Ascending aorta (tissue), 2 donors: Measurements from ENCODE around the gene CLCA1. TPM values are rescaled to one million over a fixed set of nuclear protein-coding genes. Genes with fewer than 3 reads are reported as not detected.

Experiments used
- DNase-seq, 2 donors: peaks; one replicate each; pipeline ENCODE4 v3.0.0-alpha.2; 2019; ENCODE audit warnings: low spot score in 2 of 2
- H3K27ac ChIP-seq, 2 donors: fragments of 200-600 bp; sonication (generic); one replicate each; pipeline ENCODE4 v1.5.1; 2016 to 2017; ENCODE audit warnings: mild to moderate bottlenecking in 1 of 2
- H3K27me3 ChIP-seq: fragments of 200-600 bp; sonication (generic); one replicate; pipeline ENCODE4 v1.5.1; 2017
- H3K36me3 ChIP-seq, 2 donors: fragments of 200-600 bp; sonication (generic); one replicate each; pipeline ENCODE4 v1.5.1; 2016
- H3K4me1 ChIP-seq, 2 donors: fragments of 200-600 bp; sonication (generic); one replicate each; pipeline ENCODE4 v1.5.1; 2016 to 2017; ENCODE audit warnings: mild to moderate bottlenecking in 1 of 2
- H3K4me3 ChIP-seq, 2 donors: fragments of 200-600 bp; sonication (generic); one replicate each; pipeline ENCODE4 v1.5.1; 2016 to 2017; ENCODE audit warnings: mild to moderate bottlenecking in 1 of 2
- H3K9me3 ChIP-seq, 2 donors: fragments of 200-600 bp; sonication (generic); one replicate each; pipeline ENCODE4 v1.5.1; 2016
- intact Hi-C: fragments of 100-400 bp; cut with DNase I; formaldehyde crosslinking; loops from one replicate; pipeline ENCODE4 v1.15.1; 2023
- total RNA-seq: library from RNA; depleted of rRNA; stranded (reverse); fragments of >200 nt; gene quantifications from one replicate; pipeline ENCODE4 v1.1.0, GENCODE V29; 2016
- TF ChIP-seq, protein P1 (sequence below), 3 experiments: fragments of 200-600 bp in 2 of 3; fragments of 450-650 bp in 1 of 3; sonication (generic) in 2 of 3; IDR thresholded peaks; one replicate each; pipeline ENCODE4 v1.5.1; 2016 to 2019; ENCODE audit warnings: antibody characterized with exemption in 3 of 3, mild to moderate bottlenecking in 1 of 3, moderate library complexity in 1 of 3

CLCA1 gene
- total RNA-seq, 1 donor from 2014 or later, result not detected

DNA sequence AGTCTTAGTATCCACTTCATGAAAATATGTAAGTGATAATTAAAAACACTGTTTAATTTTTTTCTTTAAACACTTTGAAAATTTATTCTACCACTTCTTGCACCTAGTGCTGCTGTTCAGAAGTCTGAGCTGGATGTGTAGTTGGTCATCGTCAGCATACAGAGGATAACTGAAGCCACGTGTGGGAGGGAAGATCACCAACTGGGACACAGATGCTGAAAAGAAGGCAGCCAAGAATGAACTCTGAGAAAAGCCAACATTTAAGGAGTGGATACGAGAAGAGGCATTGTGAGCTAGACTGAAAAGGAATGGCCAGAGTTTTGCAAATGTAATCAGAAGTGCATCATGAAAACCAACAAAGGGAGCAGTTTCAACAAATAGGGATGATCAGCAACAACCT is 53.5 kb downstream of the CLCA1 start:
- intact Hi-C loops, result no loop called here
- no peaks in the 10 kb centered on the region for H3K9me3 ChIP-seq
- no peaks in the 10 kb centered on the region for H3K4me1 ChIP-seq
- no peak overlapping the region for H3K27ac ChIP-seq
- no peaks in the 10 kb centered on the region for H3K36me3 ChIP-seq
- DNase-seq, result no peak
- H3K4me3 ChIP-seq, result no peak overlapping the region
- no peaks in the 10 kb centered on the region for H3K27me3 ChIP-seq
- TF ChIP-seq, protein P1, sequence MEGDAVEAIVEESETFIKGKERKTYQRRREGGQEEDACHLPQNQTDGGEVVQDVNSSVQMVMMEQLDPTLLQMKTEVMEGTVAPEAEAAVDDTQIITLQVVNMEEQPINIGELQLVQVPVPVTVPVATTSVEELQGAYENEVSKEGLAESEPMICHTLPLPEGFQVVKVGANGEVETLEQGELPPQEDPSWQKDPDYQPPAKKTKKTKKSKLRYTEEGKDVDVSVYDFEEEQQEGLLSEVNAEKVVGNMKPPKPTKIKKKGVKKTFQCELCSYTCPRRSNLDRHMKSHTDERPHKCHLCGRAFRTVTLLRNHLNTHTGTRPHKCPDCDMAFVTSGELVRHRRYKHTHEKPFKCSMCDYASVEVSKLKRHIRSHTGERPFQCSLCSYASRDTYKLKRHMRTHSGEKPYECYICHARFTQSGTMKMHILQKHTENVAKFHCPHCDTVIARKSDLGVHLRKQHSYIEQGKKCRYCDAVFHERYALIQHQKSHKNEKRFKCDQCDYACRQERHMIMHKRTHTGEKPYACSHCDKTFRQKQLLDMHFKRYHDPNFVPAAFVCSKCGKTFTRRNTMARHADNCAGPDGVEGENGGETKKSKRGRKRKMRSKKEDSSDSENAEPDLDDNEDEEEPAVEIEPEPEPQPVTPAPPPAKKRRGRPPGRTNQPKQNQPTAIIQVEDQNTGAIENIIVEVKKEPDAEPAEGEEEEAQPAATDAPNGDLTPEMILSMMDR (IDR thresholded peaks at IDR 0.05), result no peak

DNA sequence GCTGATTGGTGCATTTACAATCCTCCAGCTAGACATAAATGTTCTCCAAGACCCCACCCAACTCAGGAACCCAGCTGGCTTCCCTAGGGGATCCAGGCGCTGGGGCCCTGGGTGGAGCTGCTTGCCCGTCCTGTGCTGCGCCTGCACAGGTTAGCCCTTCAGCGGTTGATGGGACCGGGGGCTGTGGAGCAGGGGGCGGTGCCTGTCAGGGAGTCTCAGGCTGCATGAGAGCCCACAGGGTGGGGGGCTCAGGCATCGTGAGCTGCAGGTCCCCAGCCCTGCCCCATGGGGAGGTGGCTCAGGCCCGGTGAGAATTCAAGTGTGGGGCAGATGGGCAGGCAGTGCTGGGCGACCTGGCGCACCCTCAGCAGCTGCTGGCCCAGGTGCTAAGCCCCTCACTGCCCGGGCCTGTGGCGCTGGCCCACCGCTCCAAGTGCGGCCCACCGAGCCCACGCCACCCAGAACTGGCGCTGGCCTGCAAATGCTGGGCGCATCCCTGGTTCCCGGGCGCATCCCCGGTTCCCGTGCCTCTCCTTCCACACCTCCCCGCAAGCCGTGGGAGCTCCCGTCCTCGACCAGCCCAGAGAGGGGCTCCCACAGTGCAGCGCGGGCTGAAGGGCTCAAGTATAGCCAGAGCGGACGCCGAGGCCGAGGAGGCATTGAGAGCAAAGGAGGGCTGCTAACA is 55.1 kb downstream of the CLCA1 start:
- TF ChIP-seq, protein P1 (IDR thresholded peaks at IDR 0.05), result no peak
- Histone ChIP-seq H3K27ac (no peak overlapping the region), H3K36me3 (no peaks in the 10 kb centered on the region), H3K4me1 (no peaks in the 10 kb centered on the region), H3K9me3 (no peaks in the 10 kb centered on the region), H3K27me3 (no peaks in the 10 kb centered on the region), H3K4me3 (no peak overlapping the region)
- no peak for DNase-seq
- intact Hi-C loops, result no loop called here

DNA sequence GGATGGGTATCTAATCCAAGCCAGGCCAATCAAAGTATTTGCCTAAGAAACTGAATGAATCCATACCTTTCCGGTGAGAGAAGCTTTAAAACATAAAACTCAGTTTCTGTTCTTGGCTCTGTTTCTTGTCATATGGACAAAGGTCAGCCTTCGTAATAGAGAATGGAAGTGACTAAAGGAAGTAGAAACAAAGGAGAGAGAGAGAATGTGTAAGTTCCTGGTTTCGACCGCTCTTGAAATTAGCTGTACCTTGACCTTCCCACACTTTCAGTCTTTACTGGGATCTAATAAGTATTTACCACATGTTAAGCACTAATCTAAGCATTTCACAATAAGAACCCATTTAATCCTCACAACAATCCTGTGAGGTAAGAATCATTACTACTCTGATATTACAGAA is 58.6 kb downstream of the CLCA1 start:
- Histone ChIP-seq H3K27me3 (no peaks in the 10 kb centered on the region), H3K4me3 (no peak overlapping the region), H3K27ac (no peak overlapping the region), H3K9me3 (no peaks in the 10 kb centered on the region), H3K36me3 (no peaks in the 10 kb centered on the region), H3K4me1 (no peaks in the 10 kb centered on the region)
- TF ChIP-seq, protein P1 (IDR thresholded peaks at IDR 0.05), result no peak
- no peak for DNase-seq
- intact Hi-C loops, result no loop called here

DNA sequence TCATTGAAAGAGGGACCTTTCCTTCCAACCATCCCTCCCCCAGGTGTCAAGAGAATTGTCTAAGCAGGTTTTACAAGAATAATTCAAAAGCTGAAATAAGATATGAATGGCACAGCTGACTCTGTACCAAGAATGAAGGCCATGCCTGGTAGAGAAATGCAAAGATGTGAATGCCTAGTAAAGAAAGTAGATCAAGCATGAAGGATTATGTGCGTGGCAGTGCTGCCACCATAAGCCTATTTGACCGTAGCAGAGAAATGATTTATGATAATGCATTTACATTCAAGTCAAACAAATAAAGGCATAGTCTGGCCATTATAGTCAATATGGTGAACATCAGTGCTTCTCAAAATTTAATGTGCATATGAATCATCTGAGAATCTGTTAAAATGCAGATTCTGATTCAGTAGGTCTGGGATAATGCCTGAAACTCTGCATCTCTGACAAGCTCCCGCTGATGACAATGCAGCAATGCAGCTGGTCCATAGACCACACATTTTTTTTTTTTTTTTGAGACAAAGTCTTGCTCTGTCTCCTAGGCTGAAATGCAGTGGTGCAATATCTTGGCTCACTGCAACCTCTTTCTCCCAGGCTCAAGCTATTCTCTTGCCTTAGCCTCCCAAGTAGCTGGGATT is 61.6 kb downstream of the CLCA1 start:
- Histone ChIP-seq H3K4me1 (no peaks in the 10 kb centered on the region), H3K4me3 (no peak overlapping the region), H3K9me3 (no peaks in the 10 kb centered on the region), H3K36me3 (no peaks in the 10 kb centered on the region), H3K27ac (no peak overlapping the region), H3K27me3 (no peaks in the 10 kb centered on the region)
- intact Hi-C loops, result no loop called here
- TF ChIP-seq, protein P1 (IDR thresholded peaks at IDR 0.05), result no peak
- DNase-seq, result no peak

- intact Hi-C loops, result no loop called here
- Histone ChIP-seq H3K27me3 (no peaks in the 10 kb centered on the region), H3K4me3 (no peak overlapping the region), H3K36me3 (no peaks in the 10 kb centered on the region), H3K4me1 (no peaks in the 10 kb centered on the region), H3K27ac (no peak overlapping the region), H3K9me3 (no peaks in the 10 kb centered on the region)
- TF ChIP-seq, protein P1 (IDR thresholded peaks at IDR 0.05), result no peak
- DNase-seq, result no peak
Measured at GRCh38 chr1:86537928-86538695, 69.4 kb downstream of the CLCA1 start.
